GM19351 (cell line): ENCODE results near the gene DUSP1.

Experiments used
- ATAC-seq: cut with Tn5 transposase; IDR thresholded peaks from one replicate; pipeline ENCODE4 v1.9.1; 2021; ENCODE audit warnings: mild to moderate bottlenecking, moderate library complexity; ENCODE audit not compliant: unreplicated experiment

Gene DUSP1

GRCh38 chr5:172765766-172766286, 5.2 kb downstream of the DUSP1 start:
- ATAC-seq = no peak

- ATAC-seq = peak; percentile 90
Observed at GRCh38 chr5:172764861-172765765, 5.9 kb downstream of the DUSP1 start.

- no peak for ATAC-seq
Observed at GRCh38 chr5:172763120-172763464, 7.9 kb downstream of the DUSP1 start.

GRCh38 chr5:172762214-172763119, 8.5 kb downstream of the DUSP1 start:
- ATAC-seq = no peak

GRCh38 chr5:172760959-172761358, 10.0 kb downstream of the DUSP1 start:
- no peak for ATAC-seq

GRCh38 chr5:172760136-172760535, 10.9 kb downstream of the DUSP1 start:
- no peak for ATAC-seq

GRCh38 chr5:172758834-172759149, 12.2 kb downstream of the DUSP1 start:
- no peak for ATAC-seq

GRCh38 chr5:172758077-172758833, 12.7 kb downstream of the DUSP1 start:
- ATAC-seq = no peak

GRCh38 chr5:172757394-172758010, 13.5 kb downstream of the DUSP1 start:
- ATAC-seq = no peak

- ATAC-seq = no peak
Observed at GRCh38 chr5:172756764-172757393, 14.1 kb downstream of the DUSP1 start.

- no peak for ATAC-seq
Observed at GRCh38 chr5:172754596-172755356, 16.2 kb downstream of the DUSP1 start.

- ATAC-seq = no peak
Observed at GRCh38 chr5:172753101-172753500, 17.9 kb downstream of the DUSP1 start.

- ATAC-seq = no peak
Observed at GRCh38 chr5:172751761-172752510, 19.1 kb downstream of the DUSP1 start.

GRCh38 chr5:172749881-172750633, 20.9 kb downstream of the DUSP1 start:
- ATAC-seq = no peak

- no peak for ATAC-seq
Observed at GRCh38 chr5:172749076-172749475, 21.9 kb downstream of the DUSP1 start.

GRCh38 chr5:172748341-172748843, 22.6 kb downstream of the DUSP1 start:
- no peak for ATAC-seq

- no peak for ATAC-seq
Observed at GRCh38 chr5:172747471-172747870, 23.5 kb downstream of the DUSP1 start.

- ATAC-seq = no peak
Observed at GRCh38 chr5:172746725-172747124, 24.3 kb downstream of the DUSP1 start.
